ENCODE measurements around the gene DYRK4. TPM values are rescaled to one million over a fixed set of nuclear protein-coding genes. Genes with fewer than 3 reads are reported as not detected.

DYRK4 gene
- polyA plus RNA-seq, 1 donor (not counting 4 experiments of a cell fraction or from before 2014, with no cell fraction given) = 64.6 TPM

DNA sequence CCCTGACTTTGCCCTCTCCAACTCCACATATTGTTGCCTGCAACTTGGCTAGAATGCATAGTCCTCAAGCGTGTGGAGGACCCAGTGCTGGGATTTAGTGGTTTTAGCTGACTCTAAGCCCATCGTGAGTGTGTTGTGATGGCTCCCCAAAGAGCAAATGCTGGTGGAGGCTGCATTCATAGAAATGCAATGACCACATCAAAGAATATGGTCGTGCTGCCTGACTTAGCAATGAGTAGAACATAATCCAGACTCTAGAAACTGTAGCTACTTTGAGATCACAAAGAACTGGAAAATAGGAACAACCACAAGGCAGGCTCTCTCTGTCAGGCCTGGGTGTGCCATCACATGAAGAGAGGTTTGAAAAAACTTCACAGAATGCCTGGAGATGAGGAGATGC, 1.3 kb downstream of the DYRK4 start:
- no peaks in the 10 kb centered on the region for H3K9me3 ChIP-seq (ENCODE audit: control insufficient read depth, low read depth, low read length)
- H3K27ac ChIP-seq (ENCODE audit: control insufficient read depth, insufficient read depth, low read length) = no peak overlapping the region
- no peak overlapping the region for H2AFZ ChIP-seq (ENCODE audit: control insufficient read depth, low read length)
- H3K9me1 ChIP-seq (ENCODE audit: control insufficient read depth, extremely low read depth, insufficient read depth, low read length) = no peaks in the 10 kb centered on the region
- H3K27me3 ChIP-seq (ENCODE audit: control insufficient read depth, extremely low read depth, insufficient read depth, low read length) = peaks cover 4% of the 10 kb centered on the region
- DNase-seq (ENCODE audit: low read depth, low spot score) (no peak), FAIRE-seq (no peak)
- dilution Hi-C loops (cut with MboI; ENCODE audit: extremely low pct_ligation_motif_present, low sequenced_read_pairs) = no loop called here
- H3K4me3 ChIP-seq (ENCODE audit: control insufficient read depth in 2 of 3, extremely low read depth in 1 of 3, insufficient read depth in 2 of 3, low read depth in 1 of 3, low read length in 3 of 3) = no peak overlapping the region
- TF ChIP-seq, protein P1, sequence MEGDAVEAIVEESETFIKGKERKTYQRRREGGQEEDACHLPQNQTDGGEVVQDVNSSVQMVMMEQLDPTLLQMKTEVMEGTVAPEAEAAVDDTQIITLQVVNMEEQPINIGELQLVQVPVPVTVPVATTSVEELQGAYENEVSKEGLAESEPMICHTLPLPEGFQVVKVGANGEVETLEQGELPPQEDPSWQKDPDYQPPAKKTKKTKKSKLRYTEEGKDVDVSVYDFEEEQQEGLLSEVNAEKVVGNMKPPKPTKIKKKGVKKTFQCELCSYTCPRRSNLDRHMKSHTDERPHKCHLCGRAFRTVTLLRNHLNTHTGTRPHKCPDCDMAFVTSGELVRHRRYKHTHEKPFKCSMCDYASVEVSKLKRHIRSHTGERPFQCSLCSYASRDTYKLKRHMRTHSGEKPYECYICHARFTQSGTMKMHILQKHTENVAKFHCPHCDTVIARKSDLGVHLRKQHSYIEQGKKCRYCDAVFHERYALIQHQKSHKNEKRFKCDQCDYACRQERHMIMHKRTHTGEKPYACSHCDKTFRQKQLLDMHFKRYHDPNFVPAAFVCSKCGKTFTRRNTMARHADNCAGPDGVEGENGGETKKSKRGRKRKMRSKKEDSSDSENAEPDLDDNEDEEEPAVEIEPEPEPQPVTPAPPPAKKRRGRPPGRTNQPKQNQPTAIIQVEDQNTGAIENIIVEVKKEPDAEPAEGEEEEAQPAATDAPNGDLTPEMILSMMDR (optimal IDR thresholded peaks at IDR 0.05 in 1 of 3, IDR thresholded peaks at IDR 0.05 in 1 of 3, conservative IDR thresholded peaks at IDR 0.05 in 1 of 3; ENCODE audit: extremely low read depth in 1 of 3, insufficient read depth in 2 of 3, low read length in 3 of 3) = no peak
- H3K36me3 ChIP-seq (ENCODE audit: control insufficient read depth in 2 of 2, extremely low read depth in 1 of 2, insufficient read depth in 2 of 2, low read length in 2 of 2) = no peaks in the 10 kb centered on the region
- no peak overlapping the region for H3K4me2 ChIP-seq (ENCODE audit: control insufficient read depth, extremely low read depth, insufficient read depth, low read depth, low read length)
- H4K20me1 ChIP-seq (ENCODE audit: control insufficient read depth, extremely low read depth, insufficient read depth, low read length) = no peaks in the 10 kb centered on the region
- H3K79me2 ChIP-seq (ENCODE audit: control insufficient read depth, insufficient read depth, low read length) = no peaks in the 10 kb centered on the region
- no peaks in the 10 kb centered on the region for H3K4me1 ChIP-seq (ENCODE audit: control insufficient read depth, extremely low read depth, insufficient read depth, low read length)
- H3K9ac ChIP-seq (ENCODE audit: control insufficient read depth, extremely low read depth, insufficient read depth, low read length) = no peak overlapping the region

DNA sequence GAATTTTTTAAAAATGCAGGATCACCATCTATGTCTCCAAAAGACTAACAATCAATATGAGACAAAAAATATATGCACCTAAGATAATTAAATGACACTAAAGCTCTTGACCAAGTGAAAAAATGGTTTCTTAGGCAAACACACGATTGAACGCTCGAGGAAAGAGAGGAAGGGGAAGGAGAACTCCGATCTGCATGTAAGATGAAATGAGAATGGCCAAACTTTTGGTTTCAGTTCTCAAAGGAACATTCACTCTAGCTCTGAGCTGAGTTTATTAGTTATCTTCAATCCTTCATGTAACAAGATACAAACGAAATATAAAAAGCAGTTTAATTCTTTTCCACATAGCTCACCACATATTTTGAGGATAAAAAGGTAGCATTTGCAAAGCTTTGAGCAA, 2.8 kb downstream of the DYRK4 start:
- DNase-seq (ENCODE audit: low read depth, low spot score) = no peak
- no peaks in the 10 kb centered on the region for H3K4me1 ChIP-seq (ENCODE audit: control insufficient read depth, extremely low read depth, insufficient read depth, low read length)
- H3K9ac ChIP-seq (ENCODE audit: control insufficient read depth, extremely low read depth, insufficient read depth, low read length) = no peak overlapping the region
- no peak overlapping the region for H3K4me3 ChIP-seq (ENCODE audit: control insufficient read depth in 2 of 3, extremely low read depth in 1 of 3, insufficient read depth in 2 of 3, low read depth in 1 of 3, low read length in 3 of 3)
- no peaks in the 10 kb centered on the region for H3K36me3 ChIP-seq (ENCODE audit: control insufficient read depth in 2 of 2, extremely low read depth in 1 of 2, insufficient read depth in 2 of 2, low read length in 2 of 2)
- no peak for TF ChIP-seq EZH2 (IDR thresholded peaks at IDR 0.05; ENCODE audit: low read length)
- TF ChIP-seq, protein P1 (optimal IDR thresholded peaks at IDR 0.05 in 1 of 3, IDR thresholded peaks at IDR 0.05 in 1 of 3, conservative IDR thresholded peaks at IDR 0.05 in 1 of 3; ENCODE audit: extremely low read depth in 1 of 3, insufficient read depth in 2 of 3, low read length in 3 of 3) = no peak
- no peak overlapping the region for H2AFZ ChIP-seq (ENCODE audit: control insufficient read depth, low read length)
- H3K27ac ChIP-seq (ENCODE audit: control insufficient read depth, insufficient read depth, low read length) = no peak overlapping the region
- no peaks in the 10 kb centered on the region for H3K79me2 ChIP-seq (ENCODE audit: control insufficient read depth, insufficient read depth, low read length)
- dilution Hi-C loops (cut with MboI; ENCODE audit: extremely low pct_ligation_motif_present, low sequenced_read_pairs) = no loop called here
- H4K20me1 ChIP-seq (ENCODE audit: control insufficient read depth, extremely low read depth, insufficient read depth, low read length) = no peaks in the 10 kb centered on the region
- H3K27me3 ChIP-seq (ENCODE audit: control insufficient read depth, extremely low read depth, insufficient read depth, low read length) = peaks cover 4% of the 10 kb centered on the region
- H3K9me1 ChIP-seq (ENCODE audit: control insufficient read depth, extremely low read depth, insufficient read depth, low read length) = no peaks in the 10 kb centered on the region
- no peaks in the 10 kb centered on the region for H3K9me3 ChIP-seq (ENCODE audit: control insufficient read depth, low read depth, low read length)
- no peak for FAIRE-seq
- no peak overlapping the region for H3K4me2 ChIP-seq (ENCODE audit: control insufficient read depth, extremely low read depth, insufficient read depth, low read depth, low read length)
